HG03135 (cell line): ENCODE results near the gene STK4.

Source experiments
- ATAC-seq: cut with Tn5 transposase; IDR thresholded peaks from one replicate; pipeline ENCODE4 v1.9.1; 2021; ENCODE audit warnings: mild to moderate bottlenecking, moderate library complexity; ENCODE audit not compliant: unreplicated experiment

STK4 gene

GRCh38 chr20:45104786-45105185 lies 138.5 kb downstream of the STK4 start:
- no peak for ATAC-seq

- ATAC-seq = no peak
Measured at GRCh38 chr20:45105317-45105716, 139.0 kb downstream of the STK4 start.

- no peak for ATAC-seq
Measured at GRCh38 chr20:45109634-45110033, 143.3 kb downstream of the STK4 start.

GRCh38 chr20:45110301-45110700 lies 144.0 kb downstream of the STK4 start:
- ATAC-seq = no peak

GRCh38 chr20:45111285-45111684 lies 145.0 kb downstream of the STK4 start:
- no peak for ATAC-seq

- ATAC-seq = no peak
Measured at GRCh38 chr20:45111799-45112471, 145.6 kb downstream of the STK4 start.

GRCh38 chr20:45112754-45113153 lies 146.4 kb downstream of the STK4 start:
- ATAC-seq = no peak

- no peak for ATAC-seq
Measured at GRCh38 chr20:45113865-45114264, 147.6 kb downstream of the STK4 start.

- ATAC-seq = no peak
Measured at GRCh38 chr20:45114465-45115385, 148.4 kb downstream of the STK4 start, which contains the start of gene WFDC5. WFDC5 (minus strand) TSS chr20:45115174; CDS start chr20:45115083, 91 bp downstream.

- no peak for ATAC-seq
Measured at GRCh38 chr20:45115386-45115774, 149.1 kb downstream of the STK4 start.

GRCh38 chr20:45115829-45116228 lies 149.5 kb downstream of the STK4 start:
- no peak for ATAC-seq

GRCh38 chr20:45117581-45117980 lies 151.3 kb downstream of the STK4 start:
- ATAC-seq = no peak

GRCh38 chr20:45118028-45118427 lies 151.7 kb downstream of the STK4 start:
- no peak for ATAC-seq

- no peak for ATAC-seq
Measured at GRCh38 chr20:45119556-45120266, 153.4 kb downstream of the STK4 start.

- no peak for ATAC-seq
Measured at GRCh38 chr20:45121388-45121787, 155.1 kb downstream of the STK4 start.

GRCh38 chr20:45124365-45124764 lies 158.1 kb downstream of the STK4 start, which contains the start of gene WFDC12:
WFDC12 (minus strand) TSS chr20:45124465; CDS start chr20:45124447, 18 bp downstream.
- ATAC-seq = no peak

- no peak for ATAC-seq
Measured at GRCh38 chr20:45128099-45128498, 161.8 kb downstream of the STK4 start.
